ENCODE data around the gene SMARCAL1.

DNA sequence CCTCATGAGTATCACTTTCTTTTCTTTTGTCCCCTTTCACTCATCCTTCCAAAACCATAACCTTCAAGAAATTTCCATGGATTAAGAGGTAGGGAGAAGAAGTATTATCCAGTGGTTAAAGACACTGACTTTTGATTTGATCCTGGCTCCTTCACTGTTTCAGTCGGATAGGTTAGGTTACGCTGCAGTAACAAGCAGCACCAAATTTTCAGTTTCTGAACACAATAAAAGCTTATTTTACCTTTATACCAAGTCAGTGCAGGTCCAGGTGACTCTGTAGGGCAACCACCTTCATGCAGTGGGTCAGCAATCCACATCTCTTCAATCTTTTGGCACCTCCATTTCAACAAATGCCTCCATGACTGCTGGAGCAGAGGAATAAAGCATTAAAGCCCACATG is 25.0 kb upstream of the SMARCAL1 start:
- TF ChIP-seq, protein P1, sequence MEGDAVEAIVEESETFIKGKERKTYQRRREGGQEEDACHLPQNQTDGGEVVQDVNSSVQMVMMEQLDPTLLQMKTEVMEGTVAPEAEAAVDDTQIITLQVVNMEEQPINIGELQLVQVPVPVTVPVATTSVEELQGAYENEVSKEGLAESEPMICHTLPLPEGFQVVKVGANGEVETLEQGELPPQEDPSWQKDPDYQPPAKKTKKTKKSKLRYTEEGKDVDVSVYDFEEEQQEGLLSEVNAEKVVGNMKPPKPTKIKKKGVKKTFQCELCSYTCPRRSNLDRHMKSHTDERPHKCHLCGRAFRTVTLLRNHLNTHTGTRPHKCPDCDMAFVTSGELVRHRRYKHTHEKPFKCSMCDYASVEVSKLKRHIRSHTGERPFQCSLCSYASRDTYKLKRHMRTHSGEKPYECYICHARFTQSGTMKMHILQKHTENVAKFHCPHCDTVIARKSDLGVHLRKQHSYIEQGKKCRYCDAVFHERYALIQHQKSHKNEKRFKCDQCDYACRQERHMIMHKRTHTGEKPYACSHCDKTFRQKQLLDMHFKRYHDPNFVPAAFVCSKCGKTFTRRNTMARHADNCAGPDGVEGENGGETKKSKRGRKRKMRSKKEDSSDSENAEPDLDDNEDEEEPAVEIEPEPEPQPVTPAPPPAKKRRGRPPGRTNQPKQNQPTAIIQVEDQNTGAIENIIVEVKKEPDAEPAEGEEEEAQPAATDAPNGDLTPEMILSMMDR (IDR thresholded peaks at IDR 0.05), result no peak
- no peak for TF ChIP-seq POLR2A (IDR thresholded peaks at IDR 0.05)
